Measurements from ENCODE around the gene ZNF662.

The ZNF662 gene

DNA sequence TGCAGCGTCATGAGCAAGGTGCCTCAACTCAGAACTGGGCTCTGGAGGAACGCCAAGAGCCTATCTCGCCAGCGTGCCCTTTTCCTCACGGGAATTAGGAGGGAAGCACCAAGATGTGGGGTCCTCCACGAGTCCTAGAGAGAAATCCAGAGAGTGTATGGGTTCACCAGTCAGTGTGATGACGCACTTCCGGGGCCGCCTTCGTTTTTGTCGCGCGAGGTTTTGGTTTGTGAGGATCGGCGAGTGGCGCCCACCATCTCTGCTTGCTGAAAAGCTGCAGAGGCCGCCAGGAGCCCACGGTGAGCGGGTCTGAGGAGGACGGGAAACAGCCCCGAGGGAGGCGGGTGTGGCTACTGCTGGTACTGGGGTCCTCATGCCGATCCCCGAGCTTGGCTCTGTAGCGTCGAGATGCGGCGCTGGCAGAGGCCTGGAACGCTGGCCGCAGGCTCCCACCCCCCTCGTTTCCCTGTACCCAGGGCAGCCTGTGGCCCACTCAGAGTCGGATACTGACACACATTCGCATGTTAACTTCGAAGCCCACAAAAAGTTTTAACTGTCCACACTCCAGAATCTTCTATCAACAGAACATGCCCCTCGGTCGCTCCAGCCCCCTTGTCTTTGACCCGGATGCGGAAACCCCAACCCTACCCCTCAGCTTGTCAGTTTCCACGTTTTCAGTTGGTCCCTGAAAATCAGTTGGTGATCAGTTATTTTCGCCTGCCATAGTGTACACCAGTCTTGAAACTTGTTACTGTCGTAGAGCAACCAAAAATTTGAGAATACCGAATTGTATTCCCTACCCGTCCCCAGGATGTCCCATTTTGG is 30.4 kb downstream of the ZNF662 start:
- no peak for DNase-seq (ENCODE audit: low spot score)

DNA sequence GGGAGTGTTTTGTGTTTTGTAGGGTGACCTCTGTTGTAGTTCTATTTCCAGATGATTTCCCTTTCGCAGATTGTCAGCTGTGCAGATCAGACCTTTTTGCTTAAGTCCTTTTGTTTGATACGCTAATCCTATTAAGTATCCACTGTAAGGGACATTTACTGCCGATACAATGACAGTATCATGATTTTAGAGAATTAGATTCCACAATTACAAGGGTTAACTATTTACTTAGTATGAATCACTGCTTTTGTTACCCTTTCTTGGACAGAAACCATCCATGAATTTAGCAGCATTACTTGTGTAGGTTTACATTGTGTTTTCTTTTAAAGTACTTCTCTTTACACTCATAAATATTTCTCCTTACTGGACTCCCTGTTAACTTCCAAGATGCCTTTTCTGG is 31.4 kb downstream of the ZNF662 start:
- DNase-seq (ENCODE audit: low spot score), result no peak

DNA sequence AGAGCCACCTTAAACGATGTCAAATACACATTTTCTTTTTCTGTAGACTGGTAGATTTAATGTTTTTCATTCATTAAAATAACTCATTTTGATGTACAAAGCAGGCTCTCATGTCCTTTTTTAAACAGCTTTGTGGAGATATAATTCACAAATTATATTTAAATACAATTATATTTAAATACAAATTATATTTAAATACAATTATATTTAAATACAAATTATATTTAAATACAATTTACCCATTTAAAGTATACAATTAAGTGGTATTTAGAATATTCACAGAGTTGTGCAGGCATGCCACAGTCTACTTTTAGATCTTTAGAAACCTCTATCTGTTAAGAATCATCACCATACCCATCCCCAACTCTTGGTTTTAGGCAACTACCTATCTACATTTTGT is 36.8 kb downstream of the ZNF662 start:
- no peak for DNase-seq (ENCODE audit: low spot score)

DNA sequence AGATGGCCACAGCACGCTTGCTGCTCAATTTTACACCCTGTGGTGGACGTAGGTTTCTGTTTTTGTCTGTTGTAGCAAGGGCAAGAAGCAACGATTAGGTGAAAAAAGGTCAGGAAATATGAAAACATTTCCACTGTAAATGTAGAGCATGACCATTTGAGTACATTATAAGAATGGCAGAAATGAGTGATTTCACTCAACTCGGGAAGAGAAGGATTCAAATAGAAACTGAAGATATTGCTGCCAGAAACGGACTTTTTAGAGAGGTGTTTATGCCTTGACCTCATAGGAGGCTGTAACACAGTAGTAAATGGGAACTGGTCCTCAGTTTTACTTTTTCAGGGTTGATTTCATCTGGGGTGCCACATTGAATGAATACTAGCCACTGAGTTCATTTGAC is 40.1 kb downstream of the ZNF662 start:
- no peak for DNase-seq (ENCODE audit: low spot score)

DNA sequence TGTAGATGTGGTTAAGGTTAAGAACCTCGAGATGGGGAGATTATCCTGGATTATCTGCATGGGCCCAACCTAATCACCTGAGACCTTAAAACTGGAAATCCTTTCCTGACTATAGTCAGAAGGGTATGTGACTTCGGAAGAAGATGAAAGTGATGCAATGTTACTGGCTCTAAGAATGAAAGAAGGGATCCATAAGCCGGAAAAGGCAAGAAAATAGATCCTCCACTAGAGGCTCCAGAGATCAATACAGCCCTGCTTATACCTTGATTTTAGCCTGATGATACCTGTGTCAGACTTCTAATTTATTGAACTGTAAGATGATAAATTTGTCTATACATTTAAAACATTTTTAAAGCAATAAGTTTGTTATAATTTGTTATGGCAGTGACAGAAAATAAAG is 51.6 kb downstream of the ZNF662 start:
- DNase-seq (ENCODE audit: low spot score), result no peak

DNA sequence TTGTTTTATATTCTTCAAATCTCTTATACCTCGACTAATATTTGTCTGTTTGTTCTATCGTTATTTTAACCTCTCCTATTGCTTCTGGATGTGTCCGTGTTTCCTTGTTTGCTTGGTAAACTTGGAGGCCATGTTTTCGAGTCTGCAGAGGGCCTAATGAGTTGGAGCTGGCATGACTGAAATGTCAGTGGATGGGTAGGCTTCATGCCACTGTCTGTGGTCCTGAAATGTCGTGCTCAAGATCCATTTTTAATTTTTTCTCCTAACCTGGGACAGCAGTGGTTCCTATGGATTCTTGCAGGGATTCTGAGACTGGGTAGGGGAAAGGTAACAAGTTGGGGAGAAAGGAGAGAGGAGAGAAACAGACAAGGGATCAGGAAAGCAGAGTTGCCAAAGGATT is 54.3 kb downstream of the ZNF662 start:
- DNase-seq (ENCODE audit: low spot score), result no peak

DNA sequence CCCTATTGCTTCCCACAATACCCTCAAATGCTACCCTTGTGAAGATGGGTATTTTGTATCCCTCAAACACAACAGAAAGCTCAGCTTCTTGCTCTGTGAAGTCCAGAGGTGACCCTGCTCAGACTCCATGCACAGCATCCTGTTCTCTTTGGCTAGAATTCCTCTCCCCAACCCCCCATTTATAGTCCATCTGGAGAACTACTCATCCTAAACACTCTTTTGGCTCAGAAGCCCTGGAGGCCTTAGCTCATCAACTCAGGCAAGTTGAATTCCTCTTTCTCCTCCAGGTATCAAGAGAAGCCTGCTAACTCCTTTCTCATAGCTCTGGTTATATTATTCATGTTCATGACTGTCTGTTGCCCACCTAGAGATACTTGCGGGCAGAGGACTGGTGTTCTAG is 54.8 kb downstream of the ZNF662 start:
- DNase-seq (ENCODE audit: low spot score), result no peak

DNA sequence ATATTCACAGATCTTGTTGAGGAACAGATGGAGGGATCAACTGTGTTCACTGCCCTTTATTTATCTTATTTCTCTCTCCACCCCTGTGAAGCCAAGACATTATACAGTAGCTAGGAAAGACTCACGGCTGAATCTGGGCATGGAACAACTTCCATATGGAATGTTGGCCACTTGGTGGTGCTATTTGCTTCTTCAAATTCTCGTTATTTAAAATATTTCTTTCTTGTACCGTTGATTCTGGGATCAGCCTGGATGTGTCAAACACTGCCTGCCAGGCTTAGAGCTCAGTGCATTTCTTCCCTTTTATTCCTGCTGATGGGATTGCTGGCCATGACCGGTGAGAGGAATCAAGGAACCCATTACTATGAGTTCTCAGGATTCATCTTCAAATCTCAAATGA is 55.7 kb downstream of the ZNF662 start:
- peak; percentile 22 for DNase-seq (ENCODE audit: low spot score)

DNA sequence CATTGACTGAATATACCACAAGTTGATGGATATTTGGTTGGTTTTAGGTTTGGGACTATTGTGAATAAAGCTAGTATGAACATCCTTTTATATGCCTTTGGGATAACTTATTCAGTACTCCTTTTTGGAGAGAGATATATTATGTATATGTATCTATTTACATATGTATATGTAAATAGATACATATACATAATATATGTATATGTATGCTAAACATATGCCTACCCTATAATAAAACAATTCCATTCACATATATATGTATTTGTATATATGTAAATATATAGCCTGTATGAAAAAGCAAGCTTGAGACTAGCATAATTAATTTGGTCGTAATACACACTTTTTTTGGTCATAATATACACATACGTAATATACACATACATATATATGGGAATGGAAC is 57.3 kb downstream of the ZNF662 start:
- DNase-seq (ENCODE audit: low spot score), result no peak

DNA sequence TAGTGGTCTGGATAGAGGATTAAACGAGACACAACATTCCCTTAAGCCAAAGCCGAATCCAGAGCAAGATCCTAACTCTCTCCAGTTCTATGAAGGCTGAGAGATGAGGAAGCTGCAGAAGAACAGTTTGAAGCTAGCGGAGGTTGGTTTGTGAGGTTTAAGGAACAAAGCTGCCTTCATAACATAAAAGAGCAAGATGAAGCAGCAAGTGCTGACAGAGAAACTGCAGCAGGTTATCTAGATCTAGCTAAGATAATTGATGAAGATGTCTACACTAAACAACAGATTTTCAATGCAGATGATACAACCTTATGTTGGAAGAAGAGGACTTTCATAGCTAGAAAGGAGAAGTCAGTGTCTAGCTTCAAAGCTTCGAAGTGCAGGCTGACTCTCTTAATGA is 58.3 kb downstream of the ZNF662 start:
- DNase-seq (ENCODE audit: low spot score), result no peak
